GM04503 (cell line): ENCODE measurements around the gene RCOR3.

Experiments used
- DNase-seq: peaks from one replicate; pipeline ENCODE4 v3.0.0-alpha.2; 2012; ENCODE audit warnings: low read depth

Gene RCOR3

GRCh38 chr1:211326140-211326527, 67.0 kb downstream of the RCOR3 start:
- DNase-seq, result no peak

- DNase-seq, result no peak
Measured at GRCh38 chr1:211326528-211327345, 67.6 kb downstream of the RCOR3 start, which contains the start of gene TRAF5. TRAF5 (plus strand) TSS chr1:211326833; CDS start chr1:211353240, 26,407 bp downstream.

- no peak for DNase-seq
Measured at GRCh38 chr1:211327346-211327921, 68.3 kb downstream of the RCOR3 start.

- DNase-seq, result no peak
Measured at GRCh38 chr1:211328084-211328694, 69.0 kb downstream of the RCOR3 start.

- DNase-seq, result no peak
Measured at GRCh38 chr1:211328866-211329475, 69.8 kb downstream of the RCOR3 start.

GRCh38 chr1:211329764-211330201, 70.6 kb downstream of the RCOR3 start:
- DNase-seq, result no peak

- no peak for DNase-seq
Measured at GRCh38 chr1:211330282-211330936, 71.2 kb downstream of the RCOR3 start.

GRCh38 chr1:211331011-211331709, 72.0 kb downstream of the RCOR3 start:
- DNase-seq, result no peak

GRCh38 chr1:211332036-211332616, 73.0 kb downstream of the RCOR3 start:
- DNase-seq, result no peak

GRCh38 chr1:211332830-211333229, 73.7 kb downstream of the RCOR3 start:
- no peak for DNase-seq

GRCh38 chr1:211333906-211334305, 74.7 kb downstream of the RCOR3 start:
- no peak for DNase-seq

- DNase-seq, result no peak
Measured at GRCh38 chr1:211334986-211335385, 75.8 kb downstream of the RCOR3 start.

- no peak for DNase-seq
Measured at GRCh38 chr1:211335522-211336157, 76.5 kb downstream of the RCOR3 start.

- no peak for DNase-seq
Measured at GRCh38 chr1:211336161-211336560, 77.0 kb downstream of the RCOR3 start.

GRCh38 chr1:211336775-211337174, 77.6 kb downstream of the RCOR3 start:
- DNase-seq, result no peak

- DNase-seq, result no peak
Measured at GRCh38 chr1:211337430-211338223, 78.5 kb downstream of the RCOR3 start.

- no peak for DNase-seq
Measured at GRCh38 chr1:211338224-211338620, 79.1 kb downstream of the RCOR3 start.

- DNase-seq, result no peak
Measured at GRCh38 chr1:211339631-211340041, 80.5 kb downstream of the RCOR3 start.

GRCh38 chr1:211340622-211341507, 81.7 kb downstream of the RCOR3 start:
- no peak for DNase-seq
